ENCODE results near the gene CRP.
"Not testable (repeated sequence)": the region's sequence is repeated elsewhere in the genome, so short reads cannot be mapped to it uniquely, and the experiment has no call there.

The CRP gene

DNA sequence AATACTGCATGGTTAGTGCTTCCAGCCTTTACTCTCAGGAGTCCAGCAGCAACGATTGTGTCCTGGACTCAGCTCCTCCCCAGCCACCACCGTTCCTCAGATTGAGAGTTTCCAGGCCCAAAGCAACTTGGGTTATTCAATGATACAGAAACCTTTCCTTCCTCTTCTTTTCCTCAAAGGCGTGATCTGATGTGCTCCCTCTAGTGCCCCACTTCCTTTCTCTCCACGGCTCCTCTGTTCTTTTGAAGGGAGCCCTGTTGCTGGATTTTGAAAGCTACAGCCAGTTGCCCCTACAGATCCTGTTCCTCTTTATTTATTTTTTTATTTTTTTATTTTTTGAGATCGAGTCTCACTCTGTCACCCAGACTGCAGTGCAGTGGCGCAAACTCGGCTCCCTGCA is 14.1 kb downstream of the CRP start:
- H3K27ac ChIP-seq = no peak overlapping the region

GRCh38 chr1:159699653-159700052 is 14.7 kb downstream of the CRP start:
- TF ChIP-seq CTCF (IDR thresholded peaks at IDR 0.05) (no peak), ZFX (IDR thresholded peaks at IDR 0.05; ENCODE audit: borderline replicate concordance) (no peak)
- no peak overlapping the region for H3K27ac ChIP-seq

More for the DNA sequence above, 14.1 kb downstream of the CRP start:
- TF ChIP-seq ZFX (IDR thresholded peaks at IDR 0.05; ENCODE audit: borderline replicate concordance) = no peak
- no peak for TF ChIP-seq CTCF (IDR thresholded peaks at IDR 0.05)

GRCh38 chr1:159699246-159699645 is 15.1 kb downstream of the CRP start:
- TF ChIP-seq CTCF (IDR thresholded peaks at IDR 0.05) (no peak), ZFX (IDR thresholded peaks at IDR 0.05; ENCODE audit: borderline replicate concordance) (no peak)
- no peak overlapping the region for H3K27ac ChIP-seq

DNA sequence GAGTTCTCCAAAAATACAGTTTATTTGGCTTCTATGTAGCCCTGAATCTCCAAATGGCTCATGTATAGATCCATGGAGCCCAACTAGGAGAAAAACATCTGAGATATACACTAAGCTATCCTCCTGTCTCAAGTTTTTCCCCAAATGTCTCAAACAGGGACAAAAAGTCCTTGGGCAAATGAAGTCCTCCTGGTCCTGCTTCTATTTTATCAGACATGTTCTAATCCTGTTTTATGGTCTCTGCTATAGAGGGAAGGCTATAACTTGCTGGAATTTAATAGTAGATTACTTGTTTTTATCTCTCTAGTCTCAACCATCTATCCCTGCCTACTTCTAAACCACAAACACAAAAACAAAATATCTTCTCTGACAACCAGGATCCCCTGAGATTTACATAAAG is 26.9 kb downstream of the CRP start:
- no peak overlapping the region for H3K27ac ChIP-seq
- TF ChIP-seq CTCF (IDR thresholded peaks at IDR 0.05) = no peak
- no peak for TF ChIP-seq ZFX (IDR thresholded peaks at IDR 0.05; ENCODE audit: borderline replicate concordance)

DNA sequence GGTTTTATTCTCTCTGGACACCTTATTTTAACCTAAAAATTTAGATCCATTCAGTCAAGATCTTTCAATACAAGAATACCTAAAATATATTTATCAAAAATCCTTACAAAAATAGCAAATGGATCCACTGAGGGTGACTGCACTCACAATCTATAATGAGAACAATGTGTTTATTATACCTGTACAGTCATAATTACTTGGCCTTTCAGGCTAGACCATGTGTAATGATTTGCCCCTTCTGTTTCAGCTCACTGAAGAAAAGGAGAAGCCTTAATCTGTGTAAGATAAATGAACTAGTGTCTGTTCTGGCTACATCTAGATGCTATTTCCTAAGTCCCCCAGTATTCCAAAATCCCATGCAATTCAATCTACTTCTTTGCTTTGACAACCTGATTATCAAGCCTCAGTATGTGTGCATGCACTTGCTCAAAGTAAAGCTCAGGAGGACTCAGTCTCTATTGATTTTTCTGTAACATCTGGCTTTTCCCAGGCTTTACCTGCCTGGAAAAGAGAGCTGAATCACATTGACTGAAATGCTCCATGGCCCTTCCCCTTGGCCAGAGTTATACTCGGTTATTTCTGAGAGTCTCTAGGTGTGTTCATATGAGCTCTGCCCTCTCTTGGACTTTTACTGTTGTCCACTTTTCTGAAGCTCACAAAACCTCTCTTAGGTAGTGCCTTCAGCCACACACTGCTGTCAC is 27.6 kb downstream of the CRP start:
- no peak for TF ChIP-seq ZFX (IDR thresholded peaks at IDR 0.05; ENCODE audit: borderline replicate concordance)
- no peak for TF ChIP-seq CTCF (IDR thresholded peaks at IDR 0.05)

DNA sequence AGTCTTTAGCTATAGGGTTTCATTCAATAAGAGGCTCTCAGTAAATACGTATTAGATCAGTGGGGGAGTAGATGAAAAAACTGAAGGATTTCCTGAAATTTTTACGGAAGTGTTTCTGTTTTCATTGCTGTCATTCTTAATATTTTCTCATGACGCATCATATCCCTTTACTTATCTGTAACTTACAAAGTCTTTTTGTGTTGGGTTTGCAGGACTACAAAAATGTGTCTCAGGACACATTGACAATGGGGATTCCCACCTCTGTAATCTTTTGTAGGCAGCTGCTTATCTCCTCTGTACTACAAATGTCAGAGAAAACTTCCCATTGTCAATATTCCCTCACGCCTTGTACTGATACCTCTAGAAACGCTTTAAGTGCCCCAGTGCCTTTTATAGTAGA is 35.5 kb downstream of the CRP start:
- TF ChIP-seq ZFX (IDR thresholded peaks at IDR 0.05; ENCODE audit: borderline replicate concordance) (no peak), CTCF (IDR thresholded peaks at IDR 0.05) (no peak)
- no peak overlapping the region for H3K27ac ChIP-seq

More for the DNA sequence above, 27.6 kb downstream of the CRP start:
- H3K27ac ChIP-seq = no peak overlapping the region

DNA sequence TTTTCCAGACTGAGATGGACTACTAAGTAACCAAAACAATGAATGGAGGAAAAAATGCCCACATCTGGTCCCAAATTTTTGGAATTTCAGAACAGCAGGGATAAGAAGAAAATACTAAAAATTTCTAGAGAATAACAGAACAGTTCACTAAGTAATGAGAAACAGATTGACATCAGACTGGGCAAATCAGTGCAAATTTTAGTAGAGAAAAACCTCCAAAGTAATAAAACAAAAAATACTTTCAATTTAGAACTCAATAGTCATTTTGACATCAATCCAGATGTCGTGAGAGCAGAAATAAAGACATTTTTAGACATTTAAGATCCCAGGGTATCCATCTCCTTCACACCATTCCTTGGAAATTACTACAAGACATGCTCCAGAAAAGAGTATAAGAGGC is 39.3 kb downstream of the CRP start:
- no peak overlapping the region for H3K27ac ChIP-seq
- TF ChIP-seq CTCF (IDR thresholded peaks at IDR 0.05) (no peak), ZFX (IDR thresholded peaks at IDR 0.05; ENCODE audit: borderline replicate concordance) (no peak)

DNA sequence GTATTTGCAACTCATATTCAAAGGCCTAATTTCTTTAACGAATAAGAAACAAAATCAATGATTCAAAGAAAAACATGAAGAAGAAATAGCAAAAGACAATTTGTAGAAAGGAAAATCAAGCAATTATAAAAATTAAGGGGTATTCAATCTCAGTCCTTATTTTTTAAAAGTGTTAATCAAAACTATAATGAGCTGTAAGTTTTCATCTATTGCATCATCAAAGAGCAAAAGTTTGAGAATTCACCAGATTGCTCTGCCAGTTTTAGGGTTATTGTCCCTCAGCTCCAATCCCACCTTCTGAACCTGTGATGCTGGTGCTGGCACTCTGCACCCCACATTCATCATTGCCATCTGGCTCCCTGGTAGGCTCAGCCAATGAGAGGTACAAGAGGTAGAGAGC is 42.0 kb downstream of the CRP start:
- H3K27ac ChIP-seq = not testable (repeated sequence)
